ENCODE measurements around the gene PTGIS.

PTGIS gene

DNA sequence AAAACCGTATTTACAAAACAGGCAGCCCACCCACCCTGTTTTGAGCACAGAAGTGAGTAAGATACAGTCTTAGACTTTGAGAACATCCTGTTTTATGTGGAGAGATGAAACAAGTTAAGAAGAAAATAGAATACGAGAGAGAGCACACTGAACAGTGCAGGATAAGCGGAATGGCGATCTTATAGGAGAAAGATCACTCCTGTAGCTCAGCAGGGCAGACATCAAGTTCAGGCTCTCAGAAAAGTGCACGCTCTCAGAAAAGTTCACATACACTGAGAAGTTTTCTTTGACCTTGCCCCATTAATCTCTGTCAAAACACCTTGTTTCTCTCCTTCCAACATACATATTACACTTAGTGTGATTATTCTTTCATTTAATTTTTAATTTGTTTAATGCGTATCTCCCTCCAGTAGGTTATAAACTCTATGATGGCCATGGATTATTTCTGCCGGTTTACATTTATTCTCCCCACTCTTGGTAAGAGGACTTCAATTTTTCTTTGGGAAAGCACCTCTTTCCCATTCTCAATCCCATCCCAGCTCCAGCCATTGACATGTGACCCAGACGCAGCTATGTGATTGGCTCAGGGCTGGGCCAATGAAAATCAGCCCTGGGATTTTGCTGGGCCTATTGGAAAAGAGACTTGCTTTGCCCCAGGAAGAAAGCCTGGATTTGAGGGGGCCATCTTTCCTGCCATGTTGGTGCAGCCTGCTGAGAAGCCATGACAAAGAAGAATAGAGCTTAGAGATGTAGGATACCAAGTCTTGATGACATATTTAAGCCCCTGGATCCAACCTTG lies 101.6 kb downstream of the PTGIS start:
- no peak for DNase-seq

DNA sequence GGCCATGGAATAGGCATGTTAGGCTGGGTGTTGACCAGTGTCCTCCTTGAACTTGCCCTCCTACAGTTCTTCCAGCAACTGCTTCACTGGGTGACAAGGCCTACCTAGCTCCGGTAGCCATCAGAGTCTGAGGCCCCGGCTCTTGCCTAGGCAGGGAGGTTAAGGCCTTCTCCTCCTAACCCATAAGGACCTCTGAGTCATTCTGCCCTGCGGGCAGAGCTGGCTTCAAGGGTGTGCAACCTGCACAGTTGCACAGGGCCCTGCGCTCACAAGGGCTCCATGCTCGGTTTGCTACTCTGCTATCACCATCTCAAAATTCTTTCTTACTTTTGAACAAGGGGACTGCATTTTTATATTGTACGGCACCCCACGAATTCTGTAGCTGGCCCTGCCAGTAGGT lies 103.4 kb downstream of the PTGIS start:
- DNase-seq, result no peak

DNA sequence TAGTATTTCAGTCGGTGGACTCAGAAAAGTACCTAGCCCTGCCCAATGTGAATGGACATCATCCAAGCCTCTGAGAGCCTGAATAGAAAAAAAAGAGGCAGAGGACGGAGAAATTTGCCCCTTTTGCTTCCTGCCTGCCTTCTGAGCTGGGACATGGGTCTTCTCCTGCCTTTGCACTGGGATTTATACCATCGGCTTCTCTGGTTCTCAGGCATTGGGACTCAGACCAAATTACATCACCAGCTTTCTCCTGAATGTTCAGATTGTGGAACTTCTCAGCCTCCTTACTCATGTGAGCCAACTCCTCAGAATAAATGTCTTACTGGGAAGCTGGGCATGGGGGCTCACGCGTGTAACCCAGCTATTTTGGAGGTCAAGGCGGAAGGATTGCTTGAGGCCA lies 105.3 kb downstream of the PTGIS start:
- DNase-seq, result no peak

DNA sequence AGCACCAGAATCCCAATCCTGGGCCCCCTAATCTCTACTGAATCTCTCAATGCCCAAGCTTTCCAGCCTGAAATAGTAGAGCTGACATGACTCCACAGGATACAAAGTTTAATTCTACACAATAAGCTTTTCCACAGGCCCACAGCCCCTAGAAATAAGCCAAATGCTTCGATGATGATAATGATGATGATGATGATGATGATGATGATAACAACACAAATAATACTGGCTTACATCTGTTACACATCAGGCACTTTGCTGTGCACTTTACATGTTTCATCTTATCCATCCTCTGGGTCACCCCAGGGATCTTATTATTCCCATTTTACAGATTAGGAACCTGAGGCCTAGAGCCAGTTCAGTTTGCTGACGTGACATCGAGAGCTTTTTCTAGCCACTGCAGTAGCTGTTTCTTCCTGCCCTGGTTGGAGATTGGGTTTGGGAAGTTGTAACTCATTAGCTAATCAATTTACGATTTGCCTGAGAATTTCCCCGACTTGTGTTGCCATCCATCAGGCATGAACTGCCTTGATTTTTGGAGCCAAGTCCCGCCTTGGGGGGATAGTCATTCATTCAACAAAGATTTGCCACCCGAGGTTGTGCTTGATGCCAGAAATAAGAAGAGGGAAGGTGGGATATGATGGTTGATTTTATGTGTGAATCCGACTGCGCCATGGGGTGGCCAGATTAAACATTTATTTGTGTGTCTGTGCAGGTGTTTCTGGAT lies 105.9 kb downstream of the PTGIS start:
- no peak for DNase-seq

DNA sequence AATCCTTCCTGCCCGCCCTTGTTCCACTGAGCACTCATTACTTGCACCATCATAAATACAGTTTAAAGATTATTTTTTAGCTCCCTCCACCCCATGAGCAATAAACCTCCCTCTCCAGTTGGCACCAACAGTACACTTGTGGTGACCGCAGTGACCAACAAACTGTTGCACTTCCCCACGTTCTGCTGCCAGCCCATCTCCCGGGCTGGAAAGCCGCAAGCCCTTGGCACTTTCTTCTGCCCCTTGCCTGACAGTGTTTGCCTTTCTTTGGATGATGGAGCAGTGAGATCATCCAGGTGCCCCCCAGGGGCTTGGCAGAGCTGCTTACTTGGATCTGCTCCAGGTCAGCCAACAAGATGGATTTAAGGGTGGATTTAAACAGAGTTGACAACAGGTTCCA lies 107.0 kb downstream of the PTGIS start:
- no peak for DNase-seq

DNA sequence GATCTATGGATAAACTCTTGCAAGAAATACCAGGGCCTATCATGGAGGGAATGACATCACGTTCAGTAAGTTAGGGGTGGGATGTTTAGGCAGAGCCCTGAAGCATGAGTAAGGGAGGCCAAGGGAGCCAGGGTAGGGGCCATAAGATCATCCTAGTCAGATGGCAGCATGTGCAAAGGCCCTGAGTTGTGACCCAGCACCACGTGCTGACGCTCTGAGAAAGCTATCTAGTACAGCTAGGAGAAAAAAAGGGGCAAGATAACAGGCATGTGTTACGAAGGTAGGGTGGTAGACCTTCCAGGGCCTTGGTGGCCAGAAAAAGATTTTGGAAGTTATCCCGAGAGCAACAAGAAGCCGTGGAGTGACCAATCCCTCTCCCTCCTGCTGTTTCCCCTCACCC lies 107.8 kb downstream of the PTGIS start:
- no peak for DNase-seq

DNA sequence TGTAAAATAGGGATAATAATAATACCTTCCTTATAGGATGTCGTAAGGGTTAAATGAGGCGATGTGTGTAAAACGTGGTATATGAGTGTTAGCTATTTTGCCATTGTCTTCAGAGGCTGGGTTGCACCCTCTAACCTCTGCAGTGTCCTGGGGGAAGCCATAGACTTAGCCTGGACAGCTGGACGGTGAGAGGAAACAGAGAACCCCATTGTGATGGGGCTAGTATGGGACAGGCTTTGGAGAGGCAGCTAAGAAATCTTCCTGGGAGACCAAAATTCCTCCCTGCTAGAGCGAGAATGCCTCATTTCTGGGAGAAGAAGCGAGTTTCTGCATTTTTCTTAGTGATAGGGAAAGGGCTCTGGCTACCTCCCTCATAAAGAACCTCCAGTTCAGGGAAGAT lies 108.3 kb downstream of the PTGIS start:
- DNase-seq, result no peak

DNA sequence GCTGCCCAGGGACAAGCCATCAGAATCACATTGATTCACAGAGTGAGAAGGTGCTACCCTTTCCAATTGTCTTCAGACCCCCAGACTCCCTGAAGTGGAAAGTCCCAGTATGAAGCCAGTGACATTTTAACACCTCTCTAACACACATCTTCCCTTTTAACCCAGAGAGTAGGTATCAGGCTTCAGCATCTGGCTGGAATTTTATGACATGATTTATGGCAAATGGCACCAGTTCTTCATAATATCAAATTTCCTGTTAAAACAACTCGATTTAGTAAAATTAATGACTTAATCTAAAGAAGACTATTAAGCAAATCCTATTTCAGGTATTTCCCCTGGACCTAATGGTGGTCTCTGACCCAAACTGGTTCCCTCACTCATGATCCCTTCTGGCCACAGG lies 110.5 kb downstream of the PTGIS start:
- DNase-seq, result no peak

DNA sequence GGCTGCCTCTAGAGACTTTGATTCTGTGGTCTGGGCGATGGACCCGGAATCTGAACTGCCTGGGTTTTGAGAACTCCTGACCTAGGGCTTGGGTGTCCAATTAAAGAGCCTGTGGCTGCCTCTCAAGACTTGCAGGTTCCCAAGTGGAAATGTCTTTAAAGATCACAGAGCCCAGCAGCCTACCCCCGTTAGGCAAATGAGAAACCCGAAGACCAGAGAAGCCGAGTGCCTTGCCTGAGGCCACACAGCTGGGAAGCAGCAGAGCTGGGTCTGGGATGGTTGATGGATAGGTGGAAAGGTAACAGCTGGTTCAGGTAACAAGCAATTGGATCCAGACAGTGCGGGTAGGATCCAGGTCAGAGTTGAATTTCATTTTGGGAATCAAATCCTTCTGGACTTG lies 111.3 kb downstream of the PTGIS start:
- DNase-seq, result no peak

DNA sequence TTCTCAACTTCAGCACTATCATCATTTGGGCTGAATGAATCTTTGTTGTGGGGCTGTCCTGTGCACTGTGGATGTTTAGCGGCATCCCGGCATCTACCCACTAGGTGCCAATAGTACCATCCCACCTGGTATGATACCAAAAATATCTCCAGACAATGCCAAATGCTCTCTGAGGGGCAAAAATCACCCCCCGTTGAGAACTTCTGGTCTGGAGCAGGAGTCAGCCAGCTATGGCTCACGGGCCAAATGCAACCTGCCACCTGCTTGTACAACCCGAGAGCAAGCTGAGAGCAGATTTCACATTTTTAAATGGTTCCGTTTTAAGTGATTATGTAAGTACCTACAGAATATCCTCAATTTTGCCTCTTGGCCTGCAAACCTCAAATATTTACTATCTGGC lies 112.2 kb downstream of the PTGIS start:
- no peak for DNase-seq
